Neutrophil (primary cell): Measurements from ENCODE around the gene CALN1.
"Not testable (repeated sequence)": the region's sequence is repeated elsewhere in the genome, so short reads cannot be mapped to it uniquely, and the experiment has no call there.

ENCODE experiments used
- H3K27ac ChIP-seq: fragments of 200-600 bp; sonication (generic); 2 replicates; pipeline ENCODE4 v1.5.1; 2016; ENCODE audit warnings: mild to moderate bottlenecking, moderate library complexity
- H3K27me3 ChIP-seq: fragments of 200-600 bp; sonication (generic); 2 replicates; pipeline ENCODE4 v1.6.0; 2016; ENCODE audit warnings: mild to moderate bottlenecking
- H3K36me3 ChIP-seq: fragments of 200-600 bp; sonication (generic); 2 replicates; pipeline ENCODE4 v1.5.1; 2017
- H3K4me1 ChIP-seq, 2 experiments: fragments of 200-600 bp in 1 of 2; sonication (generic) in 1 of 2; 1 replicate in 1 of 2; 2 replicates in 1 of 2; pipeline versions ENCODE4 v1.5.1 to v1.6.1; 2013 to 2016; ENCODE audit warnings: low read depth in 1 of 2, low read length in 1 of 2, mild to moderate bottlenecking in 1 of 2, moderate library complexity in 1 of 2; ENCODE audit not compliant: control insufficient read depth in 1 of 2, insufficient read depth in 1 of 2
- H3K4me3 ChIP-seq, 2 experiments: fragments of 200-600 bp in 1 of 2; sonication (generic) in 1 of 2; 1 replicate in 1 of 2; 2 replicates in 1 of 2; pipeline ENCODE4 v1.5.1; 2013 to 2016; ENCODE audit warnings: low read depth in 1 of 2, low read length in 1 of 2, mild to moderate bottlenecking in 1 of 2, moderate library complexity in 1 of 2
- H3K9me3 ChIP-seq: fragments of 200-600 bp; sonication (generic); 2 replicates; pipeline ENCODE4 v1.5.1; 2016
- CTCF ChIP-seq: fragments of 200-600 bp; sonication (generic); IDR thresholded peaks from 2 replicates; pipeline ENCODE4 v1.5.1; 2016; ENCODE audit warnings: antibody characterized with exemption

CALN1 gene

GRCh38 chr7:72345208-72345727 is 66.9 kb downstream of the CALN1 start:
- Histone ChIP-seq H3K4me3 (no peak overlapping the region), H3K27ac (no peak overlapping the region), H3K4me1 (no peaks in the 10 kb centered on the region), H3K36me3 (no peaks in the 10 kb centered on the region), H3K9me3 (no peaks in the 10 kb centered on the region), H3K27me3 (no peaks in the 10 kb centered on the region)
- no peak for TF ChIP-seq CTCF

- H3K4me3 ChIP-seq = no peak overlapping the region
- no peak for TF ChIP-seq CTCF
- H3K36me3 ChIP-seq = no peaks in the 10 kb centered on the region
- H3K9me3 ChIP-seq = no peaks in the 10 kb centered on the region
- H3K27ac ChIP-seq = no peak overlapping the region
- H3K27me3 ChIP-seq = peaks cover 3% of the 10 kb centered on the region
- H3K4me1 ChIP-seq = no peaks in the 10 kb centered on the region
Measured at GRCh38 chr7:72343991-72344390, 68.1 kb downstream of the CALN1 start.

GRCh38 chr7:72343354-72343753 is 68.8 kb downstream of the CALN1 start:
- not testable (repeated sequence) for H3K4me1 ChIP-seq, H3K27me3 ChIP-seq, H3K36me3 ChIP-seq, H3K4me3 ChIP-seq, H3K27ac ChIP-seq, H3K9me3 ChIP-seq

GRCh38 chr7:72337390-72338167 is 74.6 kb downstream of the CALN1 start:
- no peak overlapping the region for H3K4me3 ChIP-seq

GRCh38 chr7:72336632-72337389 is 75.3 kb downstream of the CALN1 start:
- no peak overlapping the region for H3K27ac ChIP-seq
- no peaks in the 10 kb centered on the region for H3K9me3 ChIP-seq
- H3K4me1 ChIP-seq = no peaks in the 10 kb centered on the region
- H3K4me3 ChIP-seq = no peak overlapping the region
- TF ChIP-seq CTCF = no peak
- no peaks in the 10 kb centered on the region for H3K36me3 ChIP-seq
- peaks cover 68% of the 10 kb centered on the region for H3K27me3 ChIP-seq

More at GRCh38 chr7:72337390-72338167, 74.6 kb downstream of the CALN1 start:
- no peak for TF ChIP-seq CTCF
- Histone ChIP-seq H3K27ac (no peak overlapping the region), H3K36me3 (no peaks in the 10 kb centered on the region), H3K27me3 (peaks cover 67% of the 10 kb centered on the region), H3K4me1 (no peaks in the 10 kb centered on the region), H3K9me3 (no peaks in the 10 kb centered on the region)

GRCh38 chr7:72336382-72336631 is 75.8 kb downstream of the CALN1 start:
- Histone ChIP-seq H3K27ac (no peak overlapping the region), H3K27me3 (peaks cover 68% of the 10 kb centered on the region), H3K36me3 (no peaks in the 10 kb centered on the region), H3K9me3 (no peaks in the 10 kb centered on the region), H3K4me3 (no peak overlapping the region), H3K4me1 (no peaks in the 10 kb centered on the region)
- TF ChIP-seq CTCF = no peak
